ENCODE measurements around the gene DENND2C.

DENND2C gene

GRCh38 chr1:114669562-114670082 lies at the start of gene DENND2C:
DENND2C (minus strand) TSS chr1:114670049; CDS start chr1:114625984, 44,065 bp downstream.
- no peak for DNase-seq
- ATAC-seq = peak; percentile 73

GRCh38 chr1:114719424-114719787 lies 49.6 kb upstream of the DENND2C start:
- ATAC-seq (no peak), DNase-seq (no peak)

GRCh38 chr1:114718661-114719423 lies 49.0 kb upstream of the DENND2C start:
- DNase-seq = peak; percentile 12
- ATAC-seq = no peak

- ATAC-seq = peak; percentile 96
- DNase-seq = peak; percentile 97
Measured at GRCh38 chr1:114716304-114717170, 46.7 kb upstream of the DENND2C start, which contains the start of gene NRAS. NRAS (minus strand) TSS chr1:114716771; CDS start chr1:114716160, 611 bp downstream.

- DNase-seq = no peak
- no peak for ATAC-seq
Measured at GRCh38 chr1:114715952-114716303, 46.1 kb upstream of the DENND2C start.

GRCh38 chr1:114712977-114713376 lies 43.1 kb upstream of the DENND2C start:
- ATAC-seq = no peak
- DNase-seq = no peak

- ATAC-seq (no peak), DNase-seq (no peak)
Measured at GRCh38 chr1:114710360-114710759, 40.5 kb upstream of the DENND2C start.

GRCh38 chr1:114707604-114708003 lies 37.8 kb upstream of the DENND2C start:
- ATAC-seq (no peak), DNase-seq (no peak)

- DNase-seq (no peak), ATAC-seq (no peak)
Measured at GRCh38 chr1:114703242-114703641, 33.4 kb upstream of the DENND2C start.

GRCh38 chr1:114702737-114703136 lies 32.9 kb upstream of the DENND2C start:
- no peak for DNase-seq
- ATAC-seq = no peak

- DNase-seq (no peak), ATAC-seq (no peak)
Measured at GRCh38 chr1:114701931-114702330, 32.1 kb upstream of the DENND2C start.

- no peak for ATAC-seq
Measured at GRCh38 chr1:114700036-114700600, 30.3 kb upstream of the DENND2C start.

GRCh38 chr1:114696810-114697209 lies 27.0 kb upstream of the DENND2C start:
- DNase-seq (no peak), ATAC-seq (no peak)

More at GRCh38 chr1:114700036-114700600, 30.3 kb upstream of the DENND2C start:
- no peak for DNase-seq

GRCh38 chr1:114695430-114696058 lies 25.7 kb upstream of the DENND2C start, which contains the start of gene AMPD1:
AMPD1 (minus strand) TSS chr1:114695546; CDS start chr1:114695471, 75 bp downstream.
- DNase-seq (no peak), ATAC-seq (no peak)

GRCh38 chr1:114694540-114695310 lies 24.9 kb upstream of the DENND2C start:
- ATAC-seq (no peak), DNase-seq (no peak)

GRCh38 chr1:114692947-114693346 lies 23.1 kb upstream of the DENND2C start:
- ATAC-seq (no peak), DNase-seq (no peak)

- ATAC-seq (no peak), DNase-seq (no peak)
Measured at GRCh38 chr1:114691061-114691460, 21.2 kb upstream of the DENND2C start.

- ATAC-seq (no peak), DNase-seq (no peak)
Measured at GRCh38 chr1:114690148-114690547, 20.3 kb upstream of the DENND2C start.

GRCh38 chr1:114688526-114688925 lies 18.7 kb upstream of the DENND2C start:
- no peak for ATAC-seq
- no peak for DNase-seq

GRCh38 chr1:114685851-114686250 lies 16.0 kb upstream of the DENND2C start:
- DNase-seq (no peak), ATAC-seq (no peak)

GRCh38 chr1:114677691-114678090 lies 7.8 kb upstream of the DENND2C start:
- DNase-seq (no peak), ATAC-seq (no peak)
